ENCODE results near the gene HES6.

HES6 gene

GRCh38 chr2:238231251-238231793, 8.5 kb downstream of the HES6 start:
- no peak for FAIRE-seq

GRCh38 chr2:238230699-238231098, 9.1 kb downstream of the HES6 start:
- FAIRE-seq = no peak

- FAIRE-seq = no peak
Observed at GRCh38 chr2:238228700-238229099, 11.1 kb downstream of the HES6 start.

GRCh38 chr2:238227587-238228032, 12.2 kb downstream of the HES6 start:
- FAIRE-seq = no peak

GRCh38 chr2:238226698-238227586, 12.9 kb downstream of the HES6 start:
- no peak for FAIRE-seq

GRCh38 chr2:238225911-238226697, 13.7 kb downstream of the HES6 start:
- FAIRE-seq = no peak

GRCh38 chr2:238225121-238225520, 14.7 kb downstream of the HES6 start:
- FAIRE-seq = no peak

GRCh38 chr2:238224356-238225035, 15.3 kb downstream of the HES6 start:
- no peak for FAIRE-seq

- FAIRE-seq = no peak
Observed at GRCh38 chr2:238220892-238221521, 18.8 kb downstream of the HES6 start.

- FAIRE-seq = no peak
Observed at GRCh38 chr2:238220274-238220891, 19.5 kb downstream of the HES6 start.

- no peak for FAIRE-seq
Observed at GRCh38 chr2:238216651-238217184, 23.1 kb downstream of the HES6 start.

GRCh38 chr2:238207006-238207405, 32.8 kb downstream of the HES6 start:
- FAIRE-seq = no peak

- no peak for FAIRE-seq
Observed at GRCh38 chr2:238203973-238204683, 35.7 kb downstream of the HES6 start.

GRCh38 chr2:238203094-238203972, 36.5 kb downstream of the HES6 start, which contains the start of gene ILKAP:
Gene ILKAP (minus strand): TSS chr2:238203695. CDS start chr2:238203553, 142 bp downstream.
- FAIRE-seq = no peak

GRCh38 chr2:238202326-238203093, 37.3 kb downstream of the HES6 start:
- FAIRE-seq = no peak

GRCh38 chr2:238190445-238190844, 49.4 kb downstream of the HES6 start:
- no peak for FAIRE-seq

All from islet of Langerhans (tissue), 1 donor.